ENCODE measurements around the gene TBX18. TPM values are rescaled to one million over a fixed set of nuclear protein-coding genes. Genes with fewer than 3 reads are reported as not detected.

The TBX18 gene
- total and polyA plus RNA-seq, 9 of the 15 experiments (the other 6 are each of a cell fraction or from before 2014, with no cell fraction given), result 4.0 to 36.1 (median 20.7) TPM

DNA sequence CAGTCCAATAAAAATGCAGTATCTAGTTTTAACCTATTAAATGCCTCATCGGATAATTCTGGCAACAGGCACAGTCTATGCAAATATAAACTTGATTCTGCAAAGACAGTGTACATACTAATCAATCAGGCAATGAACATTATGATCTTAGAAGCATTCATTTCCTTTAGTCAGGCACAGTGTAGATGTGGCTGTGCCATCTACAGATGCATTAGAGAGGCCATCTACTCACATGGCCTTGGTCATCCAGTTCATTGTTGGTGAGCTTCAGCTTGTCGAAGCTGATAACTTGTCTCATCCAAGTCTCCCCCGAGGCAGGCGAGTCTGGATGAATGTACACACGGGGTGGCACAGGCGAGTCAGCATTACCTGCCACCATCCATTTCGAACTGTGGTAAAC, 7.9 kb downstream of the TBX18 start:
- Histone ChIP-seq H2AFZ (ENCODE audit: low read depth, low read length) (no peak overlapping the region), H3K27ac (ENCODE audit: extremely low read depth, low read depth, low read length) (no peak overlapping the region), H3K9me1 (ENCODE audit: control insufficient read depth, insufficient read depth, low read length) (no peaks in the 10 kb centered on the region), H3K4me2 (ENCODE audit: insufficient read depth, low read length) (no peak overlapping the region), H3K9me3 (replicated peaks; ENCODE audit: control insufficient read depth, insufficient read depth, low read depth, low read length) (no peaks in the 10 kb centered on the region), H3K4me1 (replicated peaks in 1 of 2; ENCODE audit: control insufficient read depth in 2 of 2, insufficient read depth in 2 of 2, low read length in 2 of 2) (peaks cover 0 to 4% of the 10 kb centered on the region in 2 experiments; a peak in 2 of 5 replicates), H3K79me2 (ENCODE audit: control insufficient read depth, insufficient read depth, low read length) (peaks cover 38% of the 10 kb centered on the region), H3K27me3 (ENCODE audit: control insufficient read depth in 2 of 2, insufficient read depth in 2 of 2, low read length in 2 of 2) (no peaks in the 10 kb centered on the region), H4K20me1 (replicated peaks; ENCODE audit: control insufficient read depth, insufficient read depth, low read length) (no peaks in the 10 kb centered on the region), H3K4me3 (no peak overlapping the region), H3K9ac (ENCODE audit: insufficient read depth in 1 of 2, low read depth in 2 of 2, low read length in 2 of 2) (no peak overlapping the region; a peak in 1 of 4 replicates), H3K36me3 (ENCODE audit: control insufficient read depth, insufficient read depth, low read length) (peaks cover 79% of the 10 kb centered on the region)
- 67% methylated on average over 7 of the region's 7 CpGs for WGBS (ENCODE audit: insufficient coverage, low coverage, missing lambda C conversion rate)
- no peak for TF ChIP-seq CC2D1A (IDR thresholded peaks at IDR 0.05)
- no peak for TF ChIP-seq DPF2 (IDR thresholded peaks at IDR 0.05)
- no peak for TF ChIP-seq CREB1 (IDR thresholded peaks at IDR 0.05)
- no peak for TF ChIP-seq CREB1 (CRISPR knock-in tag; IDR thresholded peaks at IDR 0.05)
- no peak for TF ChIP-seq CHCHD3 (CRISPR knock-in tag; IDR thresholded peaks at IDR 0.05)
- no peak for TF ChIP-seq FOXK1 (CRISPR knock-in tag; IDR thresholded peaks at IDR 0.05; ENCODE audit: borderline replicate concordance)
- TF ChIP-seq RBM17 (IDR thresholded peaks at IDR 0.05; ENCODE audit: borderline replicate concordance, low read depth, low read length), result no peak
- no peak for TF ChIP-seq ZNF431 (CRISPR knock-in tag; IDR thresholded peaks at IDR 0.05)
- TF ChIP-seq KLF1 (tag; IDR thresholded peaks at IDR 0.05), result no peak
- no peak for TF ChIP-seq LARP7 (IDR thresholded peaks at IDR 0.05)
- TF ChIP-seq L3MBTL2 (IDR thresholded peaks at IDR 0.05), result no peak
- TF ChIP-seq SAFB2 (IDR thresholded peaks at IDR 0.05; ENCODE audit: borderline replicate concordance, low read depth, low read length, severe bottlenecking), result no peak
- TF ChIP-seq, protein P1, sequence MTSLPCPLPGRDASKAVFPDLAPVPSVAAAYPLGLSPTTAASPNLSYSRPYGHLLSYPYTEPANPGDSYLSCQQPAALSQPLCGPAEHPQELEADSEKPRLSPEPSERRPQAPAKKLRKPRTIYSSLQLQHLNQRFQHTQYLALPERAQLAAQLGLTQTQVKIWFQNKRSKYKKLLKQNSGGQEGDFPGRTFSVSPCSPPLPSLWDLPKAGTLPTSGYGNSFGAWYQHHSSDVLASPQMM (CRISPR knock-in tag; IDR thresholded peaks at IDR 0.05), result no peak
- TF ChIP-seq, protein P2, sequence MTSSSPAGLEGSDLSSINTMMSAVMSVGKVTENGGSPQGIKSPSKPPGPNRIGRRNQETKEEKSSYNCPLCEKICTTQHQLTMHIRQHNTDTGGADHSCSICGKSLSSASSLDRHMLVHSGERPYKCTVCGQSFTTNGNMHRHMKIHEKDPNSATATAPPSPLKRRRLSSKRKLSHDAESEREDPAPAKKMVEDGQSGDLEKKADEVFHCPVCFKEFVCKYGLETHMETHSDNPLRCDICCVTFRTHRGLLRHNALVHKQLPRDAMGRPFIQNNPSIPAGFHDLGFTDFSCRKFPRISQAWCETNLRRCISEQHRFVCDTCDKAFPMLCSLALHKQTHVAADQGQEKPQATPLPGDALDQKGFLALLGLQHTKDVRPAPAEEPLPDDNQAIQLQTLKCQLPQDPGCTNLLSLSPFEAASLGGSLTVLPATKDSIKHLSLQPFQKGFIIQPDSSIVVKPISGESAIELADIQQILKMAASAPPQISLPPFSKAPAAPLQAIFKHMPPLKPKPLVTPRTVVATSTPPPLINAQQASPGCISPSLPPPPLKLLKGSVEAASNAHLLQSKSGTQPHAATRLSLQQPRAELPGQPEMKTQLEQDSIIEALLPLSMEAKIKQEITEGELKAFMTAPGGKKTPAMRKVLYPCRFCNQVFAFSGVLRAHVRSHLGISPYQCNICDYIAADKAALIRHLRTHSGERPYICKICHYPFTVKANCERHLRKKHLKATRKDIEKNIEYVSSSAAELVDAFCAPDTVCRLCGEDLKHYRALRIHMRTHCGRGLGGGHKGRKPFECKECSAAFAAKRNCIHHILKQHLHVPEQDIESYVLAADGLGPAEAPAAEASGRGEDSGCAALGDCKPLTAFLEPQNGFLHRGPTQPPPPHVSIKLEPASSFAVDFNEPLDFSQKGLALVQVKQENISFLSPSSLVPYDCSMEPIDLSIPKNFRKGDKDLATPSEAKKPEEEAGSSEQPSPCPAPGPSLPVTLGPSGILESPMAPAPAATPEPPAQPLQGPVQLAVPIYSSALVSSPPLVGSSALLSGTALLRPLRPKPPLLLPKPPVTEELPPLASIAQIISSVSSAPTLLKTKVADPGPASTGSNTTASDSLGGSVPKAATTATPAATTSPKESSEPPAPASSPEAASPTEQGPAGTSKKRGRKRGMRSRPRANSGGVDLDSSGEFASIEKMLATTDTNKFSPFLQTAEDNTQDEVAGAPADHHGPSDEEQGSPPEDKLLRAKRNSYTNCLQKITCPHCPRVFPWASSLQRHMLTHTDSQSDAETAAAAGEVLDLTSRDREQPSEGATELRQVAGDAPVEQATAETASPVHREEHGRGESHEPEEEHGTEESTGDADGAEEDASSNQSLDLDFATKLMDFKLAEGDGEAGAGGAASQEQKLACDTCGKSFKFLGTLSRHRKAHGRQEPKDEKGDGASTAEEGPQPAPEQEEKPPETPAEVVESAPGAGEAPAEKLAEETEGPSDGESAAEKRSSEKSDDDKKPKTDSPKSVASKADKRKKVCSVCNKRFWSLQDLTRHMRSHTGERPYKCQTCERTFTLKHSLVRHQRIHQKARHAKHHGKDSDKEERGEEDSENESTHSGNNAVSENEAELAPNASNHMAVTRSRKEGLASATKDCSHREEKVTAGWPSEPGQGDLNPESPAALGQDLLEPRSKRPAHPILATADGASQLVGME (CRISPR knock-in tag; IDR thresholded peaks at IDR 0.05), result no peak
- TF ChIP-seq SIN3A (IDR thresholded peaks at IDR 0.05; ENCODE audit: borderline replicate concordance in 2 of 2, control insufficient read depth in 1 of 2, low read depth in 2 of 2, low read length in 2 of 2), result no peak
- TF ChIP-seq DMBX1 (CRISPR knock-in tag; IDR thresholded peaks at IDR 0.05; ENCODE audit: borderline replicate concordance), result no peak
- no peak for TF ChIP-seq JUN (IDR thresholded peaks at IDR 0.05; ENCODE audit: borderline replicate concordance, low read depth, low read length)
- no peak for TF ChIP-seq JUN (CRISPR knock-in tag; IDR thresholded peaks at IDR 0.05; ENCODE audit: borderline replicate concordance)
- TF ChIP-seq ZNF347 (CRISPR knock-in tag; IDR thresholded peaks at IDR 0.05; ENCODE audit: low read depth), result no peak
- peak; percentile 35 for ATAC-seq
- intact Hi-C loops (cut with micrococcal nuclease) (no loop called here), in situ Hi-C loops (cut with MboI) (loop anchor here (25.0 kb wide), 2 partner anchors 869 to 1931 kb away; no protein-coding TSS in a partner anchor)
- POLR2A ChIA-PET, result no interaction called here
- no TSS peak for BruUV-seq (replicated peaks)
- FAIRE-seq, result peak; percentile 78
- CTCF ChIA-PET (ENCODE audit: low intra/inter-chr PET ratio), result no interaction called here
- no peak for DNase-seq (ENCODE audit: extremely low read depth in 1 of 4, low spot score in 3 of 4)
